Activated CD4-positive, alpha-beta T cell treated with anti-CD3 and anti-CD28 coated beads, Interleukin-2, Interleukin-4, amounts not matched to agents 100 ng/mL and 50 ng/mL, durations not matched to agents 16 hours and 8 hours (primary cell): ENCODE results near the gene ASH1L.
"Not testable (repeated sequence)": the region's sequence is repeated elsewhere in the genome, so short reads cannot be mapped to it uniquely, and the experiment has no call there.

Experiments used
- DNase-seq: peaks from one replicate; pipeline ENCODE4 v3.0.0-alpha.2; 2020; ENCODE audit warnings: low spot score

ASH1L gene

DNA sequence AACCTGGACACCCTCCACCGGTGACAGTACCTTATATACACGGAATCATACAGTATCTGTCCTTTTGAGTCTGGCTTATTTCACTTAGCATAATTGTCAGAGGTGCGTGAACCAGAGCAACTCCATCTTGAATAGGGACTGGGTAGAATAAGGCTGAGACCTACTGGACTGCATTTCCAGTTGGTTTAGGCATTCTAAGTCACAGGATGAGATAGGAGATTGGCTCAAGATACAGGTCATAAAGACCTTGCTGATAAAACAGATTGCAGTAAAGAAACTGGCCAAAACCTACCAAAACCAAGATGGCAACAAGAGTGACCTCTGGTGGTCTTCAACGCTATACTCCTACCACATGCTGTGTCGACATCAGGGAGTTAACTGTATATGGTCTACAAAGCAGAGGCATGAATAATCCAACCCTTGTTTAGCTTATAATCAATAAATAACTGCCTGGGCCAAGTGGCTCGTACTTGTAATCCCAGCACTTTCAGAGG is 255.3 kb downstream of the ASH1L start:
- DNase-seq: peak; percentile 38

DNA sequence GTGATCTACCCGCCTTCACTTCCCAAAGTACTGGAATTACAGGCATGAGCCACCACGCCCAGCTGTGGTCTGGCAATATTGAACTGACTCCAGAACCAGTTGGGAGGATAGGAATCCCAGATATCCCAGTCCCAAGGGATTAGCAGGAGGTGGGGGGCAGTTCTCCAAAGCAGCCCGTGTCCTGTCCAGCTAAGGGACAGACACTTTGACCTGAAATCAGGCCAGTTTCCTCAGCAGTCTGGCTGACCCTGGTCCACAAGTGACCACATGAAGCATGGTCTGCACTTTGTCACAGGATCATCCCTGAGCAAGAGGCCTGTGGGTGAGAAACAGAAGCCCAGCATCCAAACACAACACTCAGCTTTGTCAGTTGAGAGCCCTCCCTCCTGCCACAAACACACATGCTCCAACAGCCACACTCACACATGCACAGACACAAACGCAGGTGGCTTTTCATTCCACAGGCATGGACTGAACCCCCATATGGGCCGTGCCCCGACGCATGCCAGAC is 256.7 kb downstream of the ASH1L start:
- no peak for DNase-seq

DNA sequence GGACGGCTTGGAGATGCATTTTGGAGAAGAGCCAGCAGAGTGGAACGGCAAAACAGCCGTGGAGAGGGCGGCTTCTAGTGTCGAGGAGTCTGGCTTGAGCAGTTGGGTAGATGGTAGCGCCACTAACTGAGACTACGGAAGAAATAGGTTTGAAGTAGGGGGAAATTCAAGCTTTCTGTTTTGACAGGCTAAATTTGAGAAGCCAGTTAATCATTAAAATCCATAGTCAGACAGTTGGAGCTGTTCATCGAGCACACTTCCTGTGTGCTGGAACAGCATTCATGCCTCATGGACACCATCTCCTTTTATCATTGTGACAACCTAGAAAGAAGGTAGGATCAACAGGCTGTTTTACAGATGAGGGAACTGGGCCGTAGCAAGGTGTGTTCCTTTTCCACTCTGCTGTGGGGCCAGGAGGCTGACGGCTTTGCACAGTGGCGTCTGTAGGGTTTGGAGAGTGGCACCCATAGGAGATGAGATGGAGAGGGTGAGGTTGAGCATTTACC is 258.0 kb downstream of the ASH1L start:
- no peak for DNase-seq

DNA sequence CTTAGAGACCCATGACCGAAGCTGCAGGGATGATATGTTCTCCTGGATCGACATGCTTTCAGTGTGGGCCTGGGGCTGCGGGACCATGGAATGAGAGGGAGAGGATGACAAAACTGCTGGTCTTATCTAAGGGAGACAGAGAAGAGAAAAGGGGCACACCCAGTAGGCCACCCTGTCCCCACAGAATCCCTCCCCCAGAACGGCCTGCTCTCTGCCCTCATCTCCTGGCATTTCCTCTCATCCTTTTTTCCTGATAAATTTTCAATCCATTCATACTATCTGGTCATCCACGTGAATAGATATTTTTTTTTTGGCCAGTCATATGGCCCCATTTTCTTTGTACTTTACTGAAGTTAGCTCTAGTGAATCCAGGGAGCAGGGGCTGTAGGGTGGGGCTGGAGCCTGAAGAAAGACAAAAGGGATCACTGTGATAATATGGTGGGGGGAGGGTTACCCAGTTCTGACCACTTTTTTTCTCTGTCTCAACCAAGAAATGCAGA is 261.2 kb downstream of the ASH1L start, which contains the start of gene PKLR:
Gene PKLR (minus strand): TSS at position 97 of the 500 bp plus-strand sequence. CDS start 43 bp downstream, at position 54.
- no peak for DNase-seq

DNA sequence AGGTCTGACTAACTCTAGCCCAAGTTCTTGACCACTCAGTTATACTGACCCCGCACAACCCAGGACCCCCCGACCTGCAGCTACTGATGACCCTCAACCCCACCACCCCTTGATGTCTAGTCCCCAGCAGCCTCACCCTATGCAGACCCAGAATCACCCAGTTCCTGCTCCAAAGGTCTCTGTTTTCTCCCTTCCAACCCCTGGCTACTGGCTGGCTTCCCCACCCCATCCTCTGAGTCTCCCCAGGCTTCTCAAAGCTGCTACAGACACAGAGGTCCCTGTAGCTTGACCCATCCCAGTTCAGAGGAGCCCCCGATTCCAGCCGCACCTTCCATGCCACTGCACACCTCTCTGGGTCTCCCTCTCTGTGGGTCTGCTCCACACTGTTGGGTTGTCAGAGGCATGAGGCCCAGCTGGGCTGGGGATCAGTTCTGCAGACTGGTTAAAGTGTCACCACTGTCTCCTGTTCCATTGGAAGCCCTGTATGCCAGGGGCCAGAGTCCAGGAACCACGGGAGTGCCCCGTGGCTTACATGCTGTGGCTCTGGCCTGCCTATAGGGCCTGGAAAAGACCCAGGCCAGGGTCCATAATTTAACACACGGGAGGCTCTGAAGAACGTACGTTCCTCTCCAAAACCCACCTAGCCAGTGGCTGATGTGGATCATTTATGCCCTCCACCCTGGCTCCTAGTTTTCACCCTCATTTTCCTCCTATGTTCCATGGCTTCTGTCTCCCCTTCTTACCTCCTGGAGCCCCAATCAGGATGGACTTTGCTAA is 261.9 kb downstream of the ASH1L start:
- no peak for DNase-seq

DNA sequence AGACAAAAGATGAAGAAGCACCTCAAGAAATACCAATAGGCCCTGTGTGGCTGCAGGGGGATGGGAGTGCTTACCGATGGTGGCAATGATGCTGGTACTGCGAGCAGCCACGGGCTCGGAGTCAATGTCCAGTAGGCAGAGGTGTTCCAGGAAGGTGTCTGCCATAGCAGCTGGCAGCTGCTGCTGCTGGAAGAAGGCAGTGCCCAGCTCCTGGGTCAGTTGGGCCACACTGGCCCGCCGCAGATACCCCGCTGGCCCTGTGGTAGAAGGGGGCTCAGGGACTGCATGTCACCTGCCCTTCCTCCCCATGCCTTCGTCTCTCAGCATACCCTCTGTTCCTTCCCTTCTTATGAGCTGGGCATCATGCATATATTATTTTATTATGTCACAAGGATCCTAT is 262.6 kb downstream of the ASH1L start:
- DNase-seq: no peak

DNA sequence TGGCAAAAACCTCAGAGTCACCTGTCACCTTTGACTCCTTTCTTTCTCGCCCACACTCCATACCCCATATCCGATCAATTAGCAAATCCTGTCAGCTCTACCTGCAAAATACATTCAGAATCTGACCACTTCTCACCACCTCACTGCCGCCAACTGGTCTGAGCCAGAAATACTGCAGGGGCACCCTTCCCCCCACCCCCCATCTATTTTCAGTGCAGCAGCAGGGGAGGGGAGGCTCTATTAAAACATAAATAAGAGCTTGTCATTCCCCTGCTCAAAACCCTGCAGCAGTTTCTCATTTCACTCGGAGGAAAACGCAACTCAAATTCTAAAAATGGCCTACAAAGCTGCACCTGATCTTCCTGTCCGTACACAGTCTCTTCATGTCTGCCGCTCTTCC is 265.2 kb downstream of the ASH1L start:
- DNase-seq: no peak

DNA sequence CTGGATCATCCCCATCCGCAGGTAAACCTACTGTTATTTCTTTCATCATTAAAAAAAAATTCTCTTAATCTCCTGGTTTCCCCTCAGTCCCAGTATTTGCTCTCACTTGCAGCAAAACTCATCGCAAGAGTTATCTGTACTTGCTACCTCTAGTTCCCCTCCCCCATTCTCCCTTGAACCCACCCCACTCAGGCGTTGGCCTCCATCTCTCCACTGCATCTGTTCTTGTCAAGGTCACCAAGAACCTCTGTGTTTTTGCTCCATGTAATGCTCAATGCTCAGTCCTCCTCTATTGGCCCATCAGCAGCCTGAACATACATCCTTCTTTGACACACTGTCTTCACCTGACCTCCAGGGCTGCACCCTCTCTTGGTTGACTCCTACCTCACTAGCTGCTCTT is 265.9 kb downstream of the ASH1L start:
- DNase-seq: no peak

DNA sequence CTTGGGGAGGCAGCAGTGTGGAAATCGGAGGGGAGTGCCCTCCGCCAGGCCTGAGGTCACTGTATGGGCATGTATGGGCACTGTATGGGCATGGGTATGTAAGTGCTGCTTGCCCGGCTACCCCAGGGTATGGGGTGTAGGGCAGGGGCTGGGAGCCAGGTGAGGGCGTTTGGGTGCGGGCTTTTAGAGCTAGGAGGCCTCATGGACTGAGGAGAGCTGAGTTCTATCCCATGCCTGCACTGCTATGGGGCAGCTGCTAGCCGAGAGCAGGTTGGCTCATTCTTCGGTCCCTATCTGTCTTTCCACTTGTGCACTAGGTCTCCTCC is 266.7 kb downstream of the ASH1L start:
- no peak for DNase-seq

DNA sequence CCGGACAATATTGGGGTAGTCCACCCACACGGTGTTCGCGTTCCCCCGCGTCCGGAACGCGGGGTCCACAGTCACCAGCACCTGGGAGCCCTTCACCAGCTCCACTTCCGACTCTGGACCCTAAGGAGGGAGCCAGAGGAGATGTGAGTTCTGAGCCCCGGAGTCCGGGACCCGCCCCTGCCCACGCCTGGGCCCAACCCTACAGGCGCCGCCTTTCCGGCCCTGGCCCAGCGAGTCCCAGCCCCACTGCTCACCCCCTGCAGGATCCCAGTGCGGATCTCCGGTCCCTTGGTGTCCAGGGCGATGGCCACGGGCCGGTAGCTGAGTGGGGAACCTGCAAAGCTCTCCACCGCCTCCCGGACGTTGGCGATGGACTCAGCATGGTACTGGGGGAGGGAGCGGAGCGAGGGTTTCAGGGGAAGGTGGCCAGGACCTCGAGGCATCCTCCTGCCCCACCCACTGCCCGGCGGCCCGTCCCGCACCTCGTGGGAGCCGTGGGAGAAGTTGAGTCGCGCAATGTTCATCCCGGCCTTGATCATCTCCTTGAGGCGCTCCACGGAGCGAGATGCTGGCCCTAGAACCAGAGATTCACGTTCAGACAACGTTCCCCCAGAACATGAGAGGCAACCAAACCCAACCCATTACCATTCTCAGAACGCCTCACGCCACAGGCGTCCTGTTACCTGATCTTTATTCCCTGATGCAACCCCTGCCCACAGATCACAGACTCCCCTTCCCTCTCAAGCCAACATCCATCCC is 267.2 kb downstream of the ASH1L start:
- DNase-seq: no peak

DNA sequence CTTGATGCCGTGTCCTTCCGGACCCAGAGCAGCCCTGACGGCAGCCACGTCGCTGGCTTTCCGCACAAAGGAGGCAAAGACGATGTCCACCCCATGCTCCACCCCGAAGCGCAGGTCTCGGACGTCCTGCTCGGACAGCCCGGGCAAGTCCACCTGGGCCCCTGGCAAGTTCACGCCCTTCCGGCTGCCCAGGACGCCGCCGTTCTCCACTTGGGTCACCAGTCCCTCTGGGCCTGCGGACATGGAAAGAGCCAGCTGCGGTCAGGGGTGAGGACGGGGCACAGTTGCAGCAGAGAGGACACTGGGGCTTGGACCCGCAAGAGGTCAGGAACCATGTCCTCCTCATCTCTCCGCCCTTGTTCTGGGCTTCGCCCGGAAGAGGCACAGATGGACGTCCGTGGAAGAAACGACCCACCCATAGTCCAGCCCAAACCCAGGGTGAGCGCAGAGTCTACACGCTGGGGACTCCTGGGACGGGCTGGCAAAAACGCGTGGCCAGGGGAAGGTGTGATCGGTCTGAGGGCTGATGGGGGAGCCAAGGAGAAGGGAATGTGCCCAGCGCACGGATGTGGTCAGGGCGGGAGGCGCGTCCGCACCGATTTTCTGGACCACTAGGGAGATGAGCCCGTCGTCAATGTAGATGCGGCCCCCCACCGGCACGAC is 268.0 kb downstream of the ASH1L start:
- no peak for DNase-seq

DNA sequence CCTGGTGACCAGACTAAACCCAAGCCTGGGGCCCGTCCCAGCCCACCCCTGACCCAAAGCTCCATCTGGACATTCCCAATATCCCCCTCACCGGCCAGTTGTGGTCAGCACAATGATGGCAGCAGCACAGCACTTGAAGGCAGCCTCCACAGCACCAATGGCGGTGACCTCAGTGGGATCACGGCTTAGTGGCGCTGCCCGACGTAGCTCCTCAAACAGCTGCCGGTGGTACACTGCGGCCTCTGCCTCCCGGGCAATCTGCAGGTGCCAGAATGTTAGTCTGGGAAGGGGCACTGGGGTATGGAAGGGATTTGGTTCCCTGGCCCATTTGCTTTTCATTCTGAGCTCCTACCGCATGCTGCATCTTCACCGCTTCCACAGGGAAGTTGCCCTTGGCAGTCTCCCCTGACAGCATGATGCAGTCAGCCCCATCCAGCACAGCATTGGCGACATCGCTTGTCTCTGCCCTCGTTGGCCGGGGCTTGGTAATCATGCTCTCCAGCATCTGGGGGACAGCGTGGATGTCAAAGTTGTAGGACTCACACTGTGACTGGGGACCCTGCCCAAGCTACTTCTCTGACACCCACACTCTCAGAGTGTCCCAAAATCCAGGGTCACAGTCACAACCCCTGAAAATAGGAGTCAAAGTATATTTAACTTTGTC is 269.4 kb downstream of the ASH1L start:
- no peak for DNase-seq

DNA sequence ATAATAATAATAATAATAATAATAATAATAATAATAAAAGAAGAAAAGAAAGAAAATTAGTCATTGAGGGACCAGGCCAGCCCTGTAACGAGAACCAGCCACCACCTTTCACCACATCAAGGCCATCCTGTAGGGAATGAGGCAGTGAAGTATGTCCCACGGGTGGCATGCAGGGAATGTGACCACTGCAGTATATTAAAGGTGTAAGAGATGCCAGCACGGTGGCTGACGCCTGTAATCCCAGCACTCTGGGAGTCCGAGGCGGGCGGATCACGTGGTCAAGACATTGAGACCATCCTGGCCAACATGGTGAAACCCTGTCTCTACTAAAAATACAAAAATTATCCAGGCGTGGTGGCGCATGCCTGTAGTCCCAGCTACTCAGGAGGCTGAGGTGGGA is 271.6 kb downstream of the ASH1L start:
- not testable (repeated sequence) for DNase-seq

DNA sequence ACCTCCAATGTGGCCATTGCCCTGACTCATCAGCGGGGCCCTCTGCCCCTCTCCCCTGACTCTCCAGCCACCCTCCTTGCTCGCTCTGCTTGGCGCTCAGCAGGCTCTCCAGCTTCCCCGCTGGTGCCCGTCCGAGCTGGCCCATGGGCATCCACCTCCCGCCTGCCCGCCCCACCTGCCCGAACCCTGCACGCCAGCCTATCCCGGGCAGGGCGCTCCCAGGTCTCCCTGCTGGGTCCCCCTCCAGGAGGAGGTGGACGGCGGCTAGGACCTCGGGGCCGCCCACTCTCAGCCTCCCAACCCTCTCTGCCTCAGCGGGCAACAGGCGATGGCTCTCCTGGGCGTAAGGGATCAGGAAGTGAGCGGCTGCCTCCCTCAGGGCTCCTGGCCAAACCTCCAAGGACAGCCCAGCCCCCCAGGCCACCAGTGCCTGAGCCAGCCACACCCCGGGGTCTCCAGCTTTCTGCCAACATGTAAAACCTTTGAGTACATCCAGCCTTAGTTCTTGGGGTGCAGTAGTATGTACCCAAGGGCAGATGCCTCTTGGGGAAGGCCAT is 274.5 kb downstream of the ASH1L start:
- DNase-seq: no peak

DNA sequence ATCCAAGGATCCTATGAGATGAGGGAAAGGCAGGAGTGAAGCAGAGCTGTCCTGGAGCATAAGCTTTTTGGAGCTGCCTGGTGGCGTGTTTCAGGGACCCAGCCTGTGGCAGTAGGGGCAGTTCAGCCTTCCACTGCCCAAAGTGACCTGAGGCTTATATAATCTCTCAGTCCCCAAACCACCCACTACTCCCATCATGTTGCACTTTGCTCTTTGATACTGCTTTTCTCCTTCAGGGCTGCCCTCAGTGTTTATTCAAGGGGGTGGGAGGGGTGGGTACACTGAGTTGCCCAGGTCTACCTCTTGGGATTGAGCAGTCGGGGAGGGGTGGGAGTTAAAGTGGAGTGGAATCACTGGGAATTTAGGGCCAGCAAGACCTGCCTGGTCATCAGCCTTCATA is 276.1 kb downstream of the ASH1L start:
- DNase-seq: no peak

DNA sequence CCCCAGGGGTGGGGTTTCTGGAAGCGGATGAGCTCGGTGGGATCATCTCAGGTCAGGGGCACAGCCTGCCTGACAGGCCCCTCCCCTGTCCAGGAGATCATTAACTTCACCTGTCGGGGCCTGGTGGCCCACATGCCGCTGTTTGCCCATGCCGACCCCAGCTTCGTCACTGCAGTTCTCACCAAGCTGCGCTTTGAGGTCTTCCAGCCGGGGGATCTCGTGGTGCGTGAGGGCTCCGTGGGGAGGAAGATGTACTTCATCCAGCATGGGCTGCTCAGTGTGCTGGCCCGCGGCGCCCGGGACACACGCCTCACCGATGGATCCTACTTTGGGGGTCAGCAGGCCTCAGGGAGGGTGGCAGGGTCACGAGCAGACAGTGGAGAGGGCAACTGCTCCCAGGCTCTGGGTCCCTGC is 277.0 kb downstream of the ASH1L start:
- no peak for DNase-seq
